Stimulated activated CD4-positive, alpha-beta T cell treated with anti-CD3 and anti-CD28 coated beads, Interleukin-1b, Interleukin-23, amount 100 ng/mL, for 1 hour (primary cell): ENCODE results near the gene ANP32D.
"Not testable (repeated sequence)": the region's sequence is repeated elsewhere in the genome, so short reads cannot be mapped to it uniquely, and the experiment has no call there.

Experiments used
- DNase-seq, 2 donors: peaks; one replicate each; pipeline ENCODE4 v3.0.0-alpha.2; 2020; ENCODE audit warnings: low read depth in 2 of 2

ANP32D gene

DNA sequence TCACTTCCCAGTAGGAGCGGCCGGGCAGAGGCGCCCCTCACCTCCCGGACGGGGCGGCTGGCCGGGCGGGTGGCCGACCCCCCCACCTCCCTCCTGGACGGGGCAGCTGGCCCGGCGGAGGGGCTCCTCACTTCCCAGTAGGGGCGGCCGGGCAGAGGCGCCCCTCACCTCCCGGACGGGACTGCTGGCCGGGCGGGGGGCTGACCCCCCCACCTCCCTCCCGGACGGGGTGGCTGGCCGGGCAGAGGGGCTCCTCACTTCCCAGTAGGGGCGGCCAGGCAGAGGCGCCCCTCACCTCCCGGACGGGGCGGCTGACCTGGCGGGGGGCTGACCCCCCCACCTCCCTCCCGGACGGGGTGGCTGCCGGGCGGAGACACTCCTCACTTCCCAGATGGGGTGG is 27.9 kb downstream of the ANP32D start:
- DNase-seq, result not testable (repeated sequence)

DNA sequence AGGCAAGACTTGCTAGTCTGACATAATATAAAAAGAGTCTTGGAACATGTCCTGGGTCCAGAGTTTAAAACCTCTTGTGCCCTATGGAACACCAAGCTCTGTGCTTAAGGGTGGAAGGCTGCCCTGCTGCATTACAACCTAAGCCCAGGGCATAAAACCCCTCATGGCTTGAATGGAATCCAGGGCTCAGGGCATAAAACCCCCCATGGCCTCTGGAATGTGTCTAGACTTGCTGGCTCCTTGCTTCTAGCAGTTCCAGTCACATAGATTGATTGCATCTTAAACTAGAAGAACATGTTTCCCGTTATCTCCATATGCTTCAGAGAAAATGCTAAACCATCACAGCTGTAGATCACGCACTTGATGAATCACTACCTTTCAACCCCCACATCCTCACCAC is 34.5 kb downstream of the ANP32D start:
- DNase-seq, result not testable (repeated sequence)

DNA sequence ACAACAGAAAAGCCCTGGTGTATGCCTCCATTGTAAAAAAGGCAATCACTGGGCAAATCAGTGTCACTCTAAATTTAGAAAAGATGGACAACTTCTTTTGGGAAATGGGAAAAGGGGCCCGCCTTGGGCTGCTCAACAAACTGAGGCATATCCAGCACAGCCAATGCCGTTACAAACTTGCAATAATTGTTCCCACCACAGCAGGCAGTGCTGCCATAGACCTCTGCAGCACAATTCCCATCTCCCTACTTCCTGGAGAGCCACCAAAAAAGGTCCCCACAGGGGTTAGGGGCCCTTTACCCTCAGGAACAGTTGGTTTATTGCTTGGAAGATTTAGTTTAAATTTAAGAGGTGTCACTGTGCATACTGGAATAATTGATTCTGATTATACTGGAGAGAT is 36.6 kb downstream of the ANP32D start:
- no peak for DNase-seq

DNA sequence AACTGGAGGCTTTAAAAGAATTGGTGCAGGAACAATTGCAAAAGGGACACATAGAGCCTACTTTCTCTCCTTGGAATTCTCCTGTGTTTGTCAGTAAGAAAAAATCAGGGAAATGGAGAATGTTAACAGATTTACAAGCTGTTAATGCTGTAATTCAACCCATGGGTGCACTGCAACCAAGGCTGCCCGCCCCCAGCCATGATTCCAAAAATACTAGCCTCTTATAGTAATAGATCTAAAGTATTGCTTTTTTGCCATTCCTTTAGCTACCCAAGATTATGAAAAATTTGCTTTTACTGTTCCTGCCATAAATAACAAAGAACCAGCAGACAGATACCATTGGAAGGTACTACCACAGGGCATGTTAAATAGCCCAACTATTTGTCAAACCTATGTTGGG is 37.8 kb downstream of the ANP32D start:
- DNase-seq, result no peak

DNA sequence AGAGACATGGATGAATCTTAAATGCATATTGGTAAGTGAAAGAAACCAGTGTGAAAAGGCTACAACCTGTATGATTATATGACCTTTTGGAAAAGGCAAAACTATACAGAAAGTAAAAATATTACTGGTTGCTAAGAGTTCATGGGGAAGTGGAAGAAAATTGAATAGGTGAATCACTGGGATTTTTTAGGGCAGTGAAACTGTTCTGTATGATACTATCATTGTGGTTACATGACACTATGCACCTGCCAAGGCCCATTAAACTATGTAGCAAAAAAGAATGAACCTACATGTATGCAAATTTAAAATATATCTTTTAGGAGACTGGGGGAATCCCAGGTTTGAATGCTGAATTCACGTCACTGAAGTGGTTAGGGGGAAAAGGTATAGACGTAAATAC is 40.5 kb downstream of the ANP32D start:
- no peak for DNase-seq

DNA sequence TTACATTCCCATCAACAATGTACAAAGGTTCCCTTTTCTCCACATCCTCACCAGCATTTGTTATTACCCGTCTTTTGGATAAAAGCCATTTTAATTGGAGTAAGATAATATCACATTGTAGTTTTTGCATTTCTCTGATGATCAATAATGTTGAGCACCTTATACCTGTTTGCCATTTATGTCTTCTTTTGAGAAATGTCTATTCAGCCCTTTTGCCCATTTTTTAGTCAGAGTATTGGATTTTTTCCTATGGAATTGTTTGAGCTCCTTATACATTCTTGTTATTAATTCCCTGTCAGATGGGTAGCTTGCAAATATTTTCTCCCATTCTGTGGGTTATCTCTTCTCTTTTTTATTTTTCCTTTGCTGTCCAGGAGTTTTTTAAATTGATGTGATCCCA is 42.4 kb downstream of the ANP32D start:
- no peak for DNase-seq

DNA sequence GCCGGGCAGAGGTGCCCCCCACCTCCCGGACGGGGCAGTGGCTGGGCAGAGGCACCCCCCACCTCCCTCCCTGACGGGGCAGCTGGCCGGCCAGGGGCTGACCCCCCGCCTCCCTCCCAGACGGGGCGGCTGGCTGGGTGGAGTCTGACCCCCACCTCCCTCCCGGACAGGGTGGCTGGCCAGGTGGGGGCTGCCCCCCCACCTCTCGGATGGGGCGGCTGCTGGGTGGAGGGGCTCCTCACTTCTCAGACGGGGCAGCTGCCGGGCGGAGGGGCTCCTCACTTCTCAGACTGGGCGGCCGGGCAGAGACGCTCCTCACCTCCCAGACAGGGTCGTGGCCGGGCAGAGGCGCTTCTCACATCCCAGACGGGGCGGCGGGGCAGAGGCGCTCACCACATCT is 48.0 kb downstream of the ANP32D start:
- DNase-seq, result not testable (repeated sequence)
